Naive thymus-derived CD8-positive, alpha-beta T cell (primary cell): ENCODE measurements around the gene FLYWCH1. TPM values are rescaled to one million over a fixed set of nuclear protein-coding genes. Genes with fewer than 3 reads are reported as not detected.

Source experiments
- ATAC-seq, 2 donors: fragments of 150-1000 bp; cut with Tn5 transposase in 1 of 2; sonication (Bioruptor Pico), chemical (Tn5 transposase) in 1 of 2; 1 replicate in 1 of 2; 2 replicates in 1 of 2; pipeline ENCODE4 v1.10.0; 2021; ENCODE audit warnings: mild to moderate bottlenecking in 2 of 2, moderate library complexity in 2 of 2
- POLR2A ChIA-PET: fragments of 350-600 bp; sonication (Branson Sonifier 250); formaldehyde crosslinking; loops from one replicate; lab custom pipeline; 2021; ENCODE audit warnings: antibody characterized with exemption; lab: Charles Lee
- DNase-seq, 10 donors: peaks; one replicate each; pipeline versions ENCODE4 v3.0.0 to v3.0.0-alpha.2; 2020 to 2022
- H3K27ac Mint-ChIP-seq, 10 donors: one replicate each; pipeline ENCODE4 v1.8.0; 2020 to 2022; ENCODE audit warnings: mild to moderate bottlenecking in 10 of 10, mixed read lengths in 10 of 10, moderate library complexity in 4 of 10, inconsistent platforms in 1 of 10
- H3K27me3 Mint-ChIP-seq, 5 donors: one replicate each; pipeline ENCODE4 v1.8.0; 2021 to 2022; ENCODE audit warnings: mixed read lengths in 5 of 5
- H3K36me3 Mint-ChIP-seq, 3 donors: one replicate each; pipeline ENCODE4 v1.8.0; 2020 to 2022; ENCODE audit warnings: mixed read lengths in 3 of 3, mild to moderate bottlenecking in 2 of 3, inconsistent platforms in 1 of 3
- H3K4me1 Mint-ChIP-seq, 4 donors: one replicate each; pipeline ENCODE4 v1.8.0; 2021 to 2022; ENCODE audit warnings: mixed read lengths in 4 of 4
- H3K4me3 Mint-ChIP-seq, 10 donors: one replicate each; pipeline ENCODE4 v1.8.0; 2020 to 2022; ENCODE audit warnings: mild to moderate bottlenecking in 10 of 10, mixed read lengths in 10 of 10, moderate library complexity in 6 of 10, inconsistent platforms in 1 of 10
- H3K9me3 Mint-ChIP-seq, 9 donors: one replicate each; pipeline ENCODE4 v1.8.0; 2020 to 2022; ENCODE audit warnings: mixed read lengths in 9 of 9, mild to moderate bottlenecking in 3 of 9, inconsistent platforms in 1 of 9, moderate library complexity in 1 of 9
- polyA plus RNA-seq, 3 donors: library from polyadenylated mRNA; unstranded; fragments of 300-500 nt; fragmentation: Illumina TruSeq; gene quantifications; one replicate each; pipeline ENCODE4 v1.2.3, GENCODE V29; 2021
- total RNA-seq, 8 experiments: library from RNA in 2 of 8; stranded (reverse) in 2 of 8; gene quantifications; one replicate each; pipeline ENCODE4 v1.2.3 and lab custom pipeline; 2021 to 2026

Gene FLYWCH1
- total RNA-seq (100 to 1,000 TPM; 109 to 113 TPM), polyA plus RNA-seq (10 to 100 TPM in 2 of 3 donors, 1 to 10 TPM in 1; 5.9 to 18.4 (median 13.5) TPM), total RNA-seq (lab: John Stamatoyannopoulos, UW) (45.3 to 122 (median 83.3) reads per million in 6 experiments)

GRCh38 chr16:2911638-2912329 is at the start of gene FLYWCH1:
Gene FLYWCH1 (plus strand): TSS chr16:2911931. CDS start chr16:2929686, 17,755 bp downstream.
- no peaks in the 10 kb centered on the region for H3K27me3 Mint-ChIP-seq
- H3K4me3 Mint-ChIP-seq: peak within 1 kb of the TSS; percentile 83 to 97 (median 92)
- H3K36me3 Mint-ChIP-seq: peaks cover 0 to 19% (median 0%) of the 10 kb centered on the region in 3 donors
- ATAC-seq: peak; percentile 96
- no peaks in the 10 kb centered on the region for H3K9me3 Mint-ChIP-seq
- H3K27ac Mint-ChIP-seq: peak within 1 kb of the TSS; percentile 77 to 96 (median 93)
- peaks cover 14 to 41% (median 33%) of the 10 kb centered on the region in 4 donors for H3K4me1 Mint-ChIP-seq
- POLR2A ChIA-PET: interaction anchor here (0.8 to 3.6 kb wide), 13 partner anchors 9 to 230 kb away, joined by 3 to 53 read pairs (median 5); partner anchors contain the start of genes ELOB, FLYWCH2 and KCTD5
- peak; percentile 94 to 98 (median 97) for DNase-seq

DNA sequence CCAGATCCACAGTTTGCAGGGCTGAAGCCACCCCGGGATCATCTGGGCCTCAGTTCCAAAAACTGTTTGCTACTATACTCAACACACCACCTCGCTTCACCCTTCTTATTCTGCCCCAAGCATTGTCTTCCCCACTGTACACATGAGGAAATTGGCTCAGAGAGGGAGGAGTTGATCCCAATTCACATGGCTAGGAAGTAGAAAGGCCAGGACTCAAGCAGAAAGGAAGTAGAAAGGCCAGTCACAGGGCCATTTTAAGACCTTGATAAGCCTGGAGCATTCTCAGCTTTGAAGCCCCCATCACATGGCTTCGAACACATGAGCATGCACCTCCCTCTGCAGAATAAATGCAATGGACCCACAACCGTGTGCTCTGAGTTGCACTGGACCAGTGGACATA is 46.1 kb upstream of the FLYWCH1 start:
- POLR2A ChIA-PET: interaction anchor here (0.5 to 1.9 kb wide), 2 partner anchors 17 to 117 kb away, joined by 4 to 5 read pairs; partner anchors contain the start of gene FLYWCH2
- ATAC-seq: no peak
- no peak overlapping the region for H3K4me3 Mint-ChIP-seq
- peaks cover 0 to 3% (median 0%) of the 10 kb centered on the region in 9 donors for H3K9me3 Mint-ChIP-seq
- H3K4me1 Mint-ChIP-seq: peaks cover 6 to 26% (median 21%) of the 10 kb centered on the region in 4 donors
- H3K27me3 Mint-ChIP-seq: peaks cover 0 to 9% (median 7%) of the 10 kb centered on the region in 5 donors
- H3K36me3 Mint-ChIP-seq: peaks cover 0 to 2% (median 0%) of the 10 kb centered on the region in 3 donors
- H3K27ac Mint-ChIP-seq: peak overlapping the region in 2 of 10 donors; percentile 51 to 68
- DNase-seq: no peak

DNA sequence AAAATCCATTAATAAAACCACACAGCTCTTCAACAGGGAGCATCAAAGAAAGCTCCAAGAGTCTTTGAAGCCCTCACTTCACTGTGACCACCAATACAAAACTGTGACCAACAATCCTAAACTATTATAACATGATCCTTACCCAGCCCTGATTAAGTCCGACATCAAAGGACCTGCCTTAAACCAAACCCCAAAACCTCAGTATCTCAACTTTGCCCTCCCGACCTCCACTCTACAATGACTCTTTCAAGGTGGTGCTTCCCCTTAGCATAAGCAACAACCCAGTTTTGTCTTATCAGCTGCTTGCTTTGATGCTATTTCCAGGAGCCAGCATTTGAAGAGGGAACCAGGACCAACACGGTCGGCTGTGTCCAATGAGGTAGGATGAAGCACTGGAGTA is 45.3 kb upstream of the FLYWCH1 start:
- no peak for DNase-seq
- ATAC-seq: peak in 1 of 2 donors; percentile 21
- H3K36me3 Mint-ChIP-seq: no peaks in the 10 kb centered on the region
- no peaks in the 10 kb centered on the region for H3K9me3 Mint-ChIP-seq
- H3K4me3 Mint-ChIP-seq: peak overlapping the region in 8 of 10 donors; percentile 16 to 74 (median 52)
- peaks cover 0 to 4% (median 2%) of the 10 kb centered on the region in 5 donors for H3K27me3 Mint-ChIP-seq
- peak overlapping the region in 6 of 10 donors; percentile 8 to 76 (median 60) for H3K27ac Mint-ChIP-seq
- POLR2A ChIA-PET: interaction anchor here (1.9 kb wide), 1 partner anchor 17 kb away, joined by 5 read pairs; the partner anchor contains the start of gene FLYWCH2
- H3K4me1 Mint-ChIP-seq: peaks cover 6 to 26% (median 19%) of the 10 kb centered on the region in 4 donors

DNA sequence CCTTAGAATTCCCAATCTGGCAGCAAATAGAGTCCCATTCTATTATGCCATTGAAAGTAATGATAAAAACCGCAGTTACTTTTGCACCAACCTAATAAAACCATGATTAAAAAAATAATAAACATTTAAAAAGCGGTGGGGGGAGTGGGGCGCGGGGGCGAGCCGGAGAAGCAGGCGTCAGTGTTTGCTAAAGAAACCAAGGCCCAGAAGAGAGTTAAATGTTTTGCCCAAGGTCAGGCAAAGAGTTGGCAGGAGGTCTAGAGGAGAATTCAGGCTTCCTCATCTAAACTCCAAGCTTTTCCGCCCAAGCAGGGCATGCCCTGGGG is 44.1 kb upstream of the FLYWCH1 start:
- H3K27ac Mint-ChIP-seq: peak overlapping the region in 8 of 10 donors; percentile 69 to 93 (median 87)
- no peaks in the 10 kb centered on the region for H3K36me3 Mint-ChIP-seq
- H3K4me3 Mint-ChIP-seq: peak overlapping the region; percentile 82 to 90 (median 86)
- H3K4me1 Mint-ChIP-seq: peaks cover 6 to 26% (median 19%) of the 10 kb centered on the region in 4 donors
- POLR2A ChIA-PET: interaction anchor here (1.2 to 1.8 kb wide), 8 partner anchors 15 to 115 kb away, joined by 5 to 17 read pairs (median 9); partner anchors contain the start of genes ELOB, FLYWCH1, FLYWCH2 and SRRM2
- no peaks in the 10 kb centered on the region for H3K9me3 Mint-ChIP-seq
- ATAC-seq (no peak), DNase-seq (no peak)
- H3K27me3 Mint-ChIP-seq: peaks cover 0 to 2% (median 0%) of the 10 kb centered on the region in 5 donors

GRCh38 chr16:2867987-2868789 is 43.5 kb upstream of the FLYWCH1 start:
- peak; percentile 91 to 96 (median 93) for DNase-seq
- POLR2A ChIA-PET: interaction anchor here (0.6 to 1.8 kb wide), 11 partner anchors 15 to 348 kb away, joined by 3 to 17 read pairs (median 7); partner anchors contain the start of genes ELOB, FLYWCH1, FLYWCH2 and KCTD5

DNA sequence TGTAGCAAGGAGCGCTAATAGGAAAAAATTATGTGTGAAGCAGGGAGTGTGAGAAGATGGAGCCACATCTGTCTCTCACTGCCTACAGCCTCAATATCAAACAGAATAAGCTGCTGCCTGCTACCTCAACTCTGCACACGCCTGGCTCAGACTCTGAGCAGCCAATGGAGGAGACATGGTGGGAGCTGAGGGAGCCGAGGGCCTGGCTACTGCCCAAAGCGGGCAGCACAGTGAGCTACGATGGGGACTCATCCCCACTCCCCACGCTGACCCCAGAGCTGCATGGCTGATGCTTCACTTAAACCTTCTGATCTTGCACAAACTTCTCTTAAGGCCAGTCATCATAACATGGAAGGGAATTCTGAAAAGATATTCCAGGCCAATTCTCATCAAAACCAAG is 39.8 kb upstream of the FLYWCH1 start:
- H3K4me1 Mint-ChIP-seq: peaks cover 0 to 19% (median 10%) of the 10 kb centered on the region in 4 donors
- DNase-seq (no peak), ATAC-seq (no peak)
- peaks cover 0 to 2% (median 0%) of the 10 kb centered on the region in 5 donors for H3K27me3 Mint-ChIP-seq
- no peaks in the 10 kb centered on the region for H3K9me3 Mint-ChIP-seq
- POLR2A ChIA-PET: interaction anchor here (1.1 kb wide), 1 partner anchor 10 kb away, joined by 5 read pairs; the partner anchor contains the start of gene FLYWCH2
- no peaks in the 10 kb centered on the region for H3K36me3 Mint-ChIP-seq
- H3K4me3 Mint-ChIP-seq: no peak overlapping the region
- no peak overlapping the region for H3K27ac Mint-ChIP-seq

More at GRCh38 chr16:2867987-2868789, 43.5 kb upstream of the FLYWCH1 start:
- Mint-ChIP-seq H3K4me1 (peaks cover 6 to 26% (median 19%) of the 10 kb centered on the region in 4 donors), H3K9me3 (no peaks in the 10 kb centered on the region), H3K36me3 (no peaks in the 10 kb centered on the region), H3K4me3 (peak overlapping the region; percentile 82 to 90 (median 86)), H3K27me3 (peaks cover 0 to 2% (median 0%) of the 10 kb centered on the region in 5 donors), H3K27ac (peak overlapping the region; percentile 74 to 93 (median 87))
- peak; percentile 94 to 95 for ATAC-seq

DNA sequence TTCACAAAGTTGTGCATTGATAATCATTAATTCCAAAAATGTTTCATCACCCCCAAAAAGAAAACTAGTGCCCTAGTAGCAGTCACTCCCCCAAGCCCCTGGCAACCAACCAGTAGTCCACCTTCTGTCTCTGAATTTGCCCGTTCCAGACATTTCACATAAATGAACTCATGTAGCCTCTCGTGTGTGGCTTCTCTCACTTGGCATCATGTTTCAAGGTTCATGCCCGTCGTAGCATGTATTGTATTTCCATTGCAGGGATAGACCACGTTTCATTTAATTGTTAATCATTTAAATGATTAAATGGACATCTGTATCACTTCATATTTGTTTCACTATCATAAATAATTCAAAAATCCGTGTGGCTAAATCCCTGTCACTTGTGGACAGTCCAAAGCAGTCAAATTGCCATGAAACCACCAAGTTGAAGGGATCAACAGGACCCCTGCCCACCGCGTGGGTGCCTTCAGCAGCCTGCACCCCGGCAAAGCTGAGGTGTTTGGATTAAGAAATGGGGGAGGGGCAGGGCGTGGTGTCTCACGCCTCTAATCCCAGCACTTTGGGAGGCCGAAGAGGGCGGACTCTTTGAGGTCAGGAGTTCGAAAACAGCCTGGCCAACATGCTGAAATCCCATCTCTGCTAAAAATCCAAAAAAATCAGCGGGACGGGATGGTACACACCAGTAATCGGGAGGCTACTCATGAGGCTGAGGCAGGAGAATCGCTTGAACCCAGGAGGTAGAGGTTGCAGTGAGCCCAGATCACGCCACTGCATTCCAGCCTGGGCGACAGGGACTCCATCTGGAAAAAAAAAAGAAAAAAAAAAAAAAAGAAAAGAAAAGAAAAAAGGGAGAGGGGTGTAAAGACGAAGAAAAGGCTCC is 37.5 kb upstream of the FLYWCH1 start:
- POLR2A ChIA-PET: interaction anchor here (0.7 to 1.8 kb wide), 3 partner anchors 37 to 43 kb away, joined by 3 to 7 read pairs (median 6); partner anchors contain the start of gene FLYWCH1
- H3K27ac Mint-ChIP-seq: peak overlapping the region in 3 of 10 donors; percentile 13 to 48 (median 43)

GRCh38 chr16:2874912-2875362 is 36.8 kb upstream of the FLYWCH1 start:
- peaks cover 0 to under 1% (median 0%) of the 10 kb centered on the region in 5 donors for H3K27me3 Mint-ChIP-seq
- H3K36me3 Mint-ChIP-seq: no peaks in the 10 kb centered on the region
- H3K27ac Mint-ChIP-seq: no peak overlapping the region
- H3K9me3 Mint-ChIP-seq: no peaks in the 10 kb centered on the region
- POLR2A ChIA-PET: interaction anchor here (0.7 to 1.8 kb wide), 3 partner anchors 36 to 44 kb away, joined by 3 to 7 read pairs (median 6); partner anchors contain the start of gene FLYWCH1
- no peak overlapping the region for H3K4me3 Mint-ChIP-seq
- ATAC-seq (peak; percentile 99 to 100), DNase-seq (peak; percentile 25 to 77 (median 54))
- H3K4me1 Mint-ChIP-seq: peaks cover 0 to 5% (median under 1%) of the 10 kb centered on the region in 4 donors

More for the DNA sequence above, 37.5 kb upstream of the FLYWCH1 start:
- DNase-seq (no peak), ATAC-seq (no peak)
- Mint-ChIP-seq H3K27me3 (peaks cover 0 to 2% (median 0%) of the 10 kb centered on the region in 5 donors), H3K9me3 (no peaks in the 10 kb centered on the region), H3K4me1 (peaks cover 0 to 6% (median under 1%) of the 10 kb centered on the region in 4 donors), H3K36me3 (no peaks in the 10 kb centered on the region), H3K4me3 (no peak overlapping the region)

- Mint-ChIP-seq H3K4me1 (peaks cover 9 to 15% (median 13%) of the 10 kb centered on the region in 4 donors), H3K4me3 (peak overlapping the region in 2 of 10 donors; percentile 10 to 28), H3K36me3 (no peaks in the 10 kb centered on the region), H3K9me3 (no peaks in the 10 kb centered on the region), H3K27me3 (no peaks in the 10 kb centered on the region), H3K27ac (no peak overlapping the region)
- POLR2A ChIA-PET: interaction anchor here (0.6 to 0.7 kb wide), 3 partner anchors 26 to 41 kb away, joined by 3 to 4 read pairs (median 3); no protein-coding TSS in a partner anchor
- DNase-seq (no peak), ATAC-seq (no peak)
These were observed 31.8 kb upstream of the FLYWCH1 start for GRCh38 chr16:2879854-2880508.
